Measurements from ENCODE around the gene C17orf78.
"Not testable (repeated sequence)": the region's sequence is repeated elsewhere in the genome, so short reads cannot be mapped to it uniquely, and the experiment has no call there.

Gene C17orf78

GRCh38 chr17:37438141-37438540 lies 62.4 kb downstream of the C17orf78 start:
- DNase-seq = peak in 1 of 2 experiments; percentile 9
- TF ChIP-seq GATA1 (IDR thresholded peaks at IDR 0.05; ENCODE audit: low read depth, low read length) (no peak), POLR2A (IDR thresholded peaks at IDR 0.05; ENCODE audit: low read length) (no peak)

DNA sequence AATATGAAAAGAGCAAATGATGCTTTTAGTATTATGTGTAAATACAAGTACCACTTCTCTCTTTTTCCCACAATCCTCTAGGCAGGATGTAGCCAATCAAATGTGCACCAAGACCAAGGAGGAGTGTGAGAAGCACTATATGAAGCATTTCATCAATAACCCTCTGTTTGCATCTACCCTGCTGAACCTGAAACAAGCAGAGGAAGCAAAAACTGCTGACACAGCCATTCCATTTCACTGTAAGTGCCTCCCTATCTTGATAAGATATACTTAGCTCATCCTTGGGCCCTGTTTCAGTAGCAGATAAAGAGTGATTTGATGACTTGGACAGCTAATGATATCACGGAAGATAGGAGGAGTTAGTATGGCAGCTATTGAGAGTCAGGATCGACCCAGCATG lies 64.6 kb downstream of the C17orf78 start:
- TF ChIP-seq GATA1 (IDR thresholded peaks at IDR 0.05; ENCODE audit: low read depth, low read length) = no peak
- TF ChIP-seq POLR2A (IDR thresholded peaks at IDR 0.05; ENCODE audit: low read length) = no peak
- DNase-seq = peak; percentile 8 to 21

DNA sequence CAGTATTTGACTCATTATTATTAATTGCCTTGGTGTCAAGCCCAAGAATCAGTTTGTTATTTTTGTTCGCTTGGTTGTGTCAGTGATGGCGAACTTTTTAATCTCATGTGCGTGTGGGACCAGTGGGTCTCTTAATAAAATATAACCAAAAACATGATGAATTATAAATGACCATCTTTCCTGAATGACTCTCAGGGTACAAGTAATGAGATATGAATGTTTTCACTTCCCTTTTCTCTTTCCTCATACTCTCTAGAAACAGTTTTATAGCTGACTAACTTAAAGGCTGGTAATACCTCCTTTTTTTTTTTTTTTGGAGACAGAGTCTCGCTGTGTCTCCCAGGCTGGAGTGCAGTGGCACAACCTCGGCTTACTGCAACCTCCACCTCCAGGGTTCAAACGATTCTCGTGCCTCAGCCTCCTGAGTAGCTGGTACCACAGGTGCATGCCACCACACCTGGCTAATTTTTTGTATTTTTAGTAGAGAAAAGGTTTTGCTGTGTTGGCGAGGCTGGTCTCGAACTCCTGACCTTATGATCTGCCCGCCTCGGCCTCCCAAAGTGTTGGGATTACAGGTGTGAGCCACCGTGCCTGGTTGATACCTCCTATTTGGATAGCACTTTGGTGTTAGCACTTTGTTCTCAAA lies 65.7 kb downstream of the C17orf78 start:
- DNase-seq = not testable (repeated sequence)
